ENCODE measurements around the gene MANBA.

DNA sequence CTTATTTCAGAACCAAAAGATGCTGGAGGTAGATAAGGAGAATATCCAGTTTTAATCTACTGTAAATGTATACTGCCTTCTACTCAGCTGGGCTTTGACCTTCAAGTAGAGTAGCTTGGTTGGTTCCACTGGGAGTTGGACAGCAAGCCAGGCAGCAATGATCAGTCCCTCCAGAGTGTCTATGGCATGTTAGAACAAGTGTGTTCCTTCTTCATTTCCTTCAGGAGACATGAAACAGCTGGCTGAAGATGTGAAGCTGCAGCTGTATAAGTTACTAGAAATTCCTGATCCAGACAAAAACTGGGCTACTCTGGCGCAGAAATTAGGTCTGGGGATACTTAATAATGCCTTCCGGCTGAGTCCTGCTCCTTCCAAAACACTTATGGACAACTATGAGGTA is 148.6 kb downstream of the MANBA start:
- TF ChIP-seq, protein P1, sequence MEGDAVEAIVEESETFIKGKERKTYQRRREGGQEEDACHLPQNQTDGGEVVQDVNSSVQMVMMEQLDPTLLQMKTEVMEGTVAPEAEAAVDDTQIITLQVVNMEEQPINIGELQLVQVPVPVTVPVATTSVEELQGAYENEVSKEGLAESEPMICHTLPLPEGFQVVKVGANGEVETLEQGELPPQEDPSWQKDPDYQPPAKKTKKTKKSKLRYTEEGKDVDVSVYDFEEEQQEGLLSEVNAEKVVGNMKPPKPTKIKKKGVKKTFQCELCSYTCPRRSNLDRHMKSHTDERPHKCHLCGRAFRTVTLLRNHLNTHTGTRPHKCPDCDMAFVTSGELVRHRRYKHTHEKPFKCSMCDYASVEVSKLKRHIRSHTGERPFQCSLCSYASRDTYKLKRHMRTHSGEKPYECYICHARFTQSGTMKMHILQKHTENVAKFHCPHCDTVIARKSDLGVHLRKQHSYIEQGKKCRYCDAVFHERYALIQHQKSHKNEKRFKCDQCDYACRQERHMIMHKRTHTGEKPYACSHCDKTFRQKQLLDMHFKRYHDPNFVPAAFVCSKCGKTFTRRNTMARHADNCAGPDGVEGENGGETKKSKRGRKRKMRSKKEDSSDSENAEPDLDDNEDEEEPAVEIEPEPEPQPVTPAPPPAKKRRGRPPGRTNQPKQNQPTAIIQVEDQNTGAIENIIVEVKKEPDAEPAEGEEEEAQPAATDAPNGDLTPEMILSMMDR (IDR thresholded peaks at IDR 0.05; ENCODE audit: insufficient read depth, low read depth, low read length), result no peak
- TF ChIP-seq EZH2 (IDR thresholded peaks at IDR 0.05; ENCODE audit: insufficient read depth, low read length), result no peak

Data from astrocyte (in vitro differentiated cells and primary cell).